Measurements from ENCODE around the gene EVI5L.
A peak's percentile ranks its signal among the peaks of the same experiment; 100 is the strongest.

The EVI5L gene

DNA sequence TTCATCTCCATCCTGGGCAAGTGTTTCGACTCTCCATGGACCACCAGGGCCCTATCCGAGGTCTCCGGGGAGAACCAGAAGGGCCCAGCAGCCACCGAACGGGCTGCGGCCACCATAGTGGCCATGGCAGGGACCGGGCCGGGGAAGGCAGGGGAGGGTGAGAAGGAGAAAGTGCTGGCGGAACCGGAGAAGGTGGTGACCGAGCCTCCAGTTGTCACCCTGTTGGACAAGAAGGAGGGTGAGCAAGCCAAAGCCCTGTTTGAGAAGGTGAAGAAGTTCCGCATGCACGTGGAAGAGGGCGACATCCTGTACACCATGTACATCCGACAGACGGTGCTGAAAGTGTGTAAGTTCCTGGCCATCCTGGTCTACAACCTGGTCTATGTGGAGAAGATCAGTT is 68.9 kb downstream of the EVI5L start:
- no peak for DNase-seq (ENCODE audit: low read depth)

DNA sequence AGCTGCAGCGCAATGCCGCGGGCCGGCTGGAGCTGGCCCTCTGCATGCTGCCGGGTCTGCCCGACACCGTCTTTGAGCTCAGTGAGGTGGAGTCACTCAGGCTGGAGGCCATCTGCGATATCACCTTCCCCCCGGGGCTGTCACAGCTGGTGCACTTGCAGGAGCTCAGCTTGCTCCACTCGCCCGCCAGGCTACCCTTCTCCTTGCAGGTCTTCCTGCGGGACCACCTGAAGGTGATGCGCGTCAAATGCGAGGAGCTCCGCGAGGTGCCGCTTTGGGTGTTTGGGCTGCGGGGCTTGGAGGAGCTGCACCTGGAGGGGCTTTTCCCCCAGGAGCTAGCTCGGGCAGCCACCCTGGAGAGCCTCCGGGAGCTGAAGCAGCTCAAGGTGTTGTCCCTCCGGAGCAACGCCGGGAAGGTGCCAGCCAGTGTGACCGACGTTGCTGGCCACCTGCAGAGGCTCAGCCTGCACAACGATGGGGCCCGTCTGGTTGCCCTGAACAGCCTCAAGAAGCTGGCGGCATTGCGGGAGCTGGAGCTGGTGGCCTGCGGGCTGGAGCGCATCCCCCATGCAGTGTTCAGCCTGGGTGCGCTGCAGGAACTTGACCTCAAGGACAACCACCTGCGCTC is 69.8 kb downstream of the EVI5L start:
- no peak for DNase-seq (ENCODE audit: low read depth)

DNA sequence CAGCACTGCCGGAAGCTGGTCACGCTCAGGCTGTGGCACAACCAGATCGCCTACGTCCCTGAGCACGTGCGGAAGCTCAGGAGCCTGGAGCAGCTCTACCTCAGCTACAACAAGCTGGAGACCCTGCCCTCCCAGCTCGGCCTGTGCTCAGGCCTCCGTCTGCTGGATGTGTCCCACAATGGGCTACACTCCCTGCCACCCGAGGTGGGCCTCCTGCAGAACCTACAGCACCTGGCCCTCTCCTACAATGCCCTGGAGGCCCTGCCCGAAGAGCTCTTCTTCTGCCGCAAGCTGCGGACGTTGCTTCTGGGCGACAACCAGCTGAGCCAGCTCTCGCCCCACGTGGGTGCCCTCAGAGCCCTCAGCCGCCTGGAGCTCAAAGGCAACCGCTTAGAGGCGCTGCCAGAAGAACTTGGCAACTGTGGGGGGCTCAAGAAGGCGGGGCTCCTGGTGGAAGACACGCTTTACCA is 70.4 kb downstream of the EVI5L start:
- DNase-seq (ENCODE audit: low read depth), result no peak

DNA sequence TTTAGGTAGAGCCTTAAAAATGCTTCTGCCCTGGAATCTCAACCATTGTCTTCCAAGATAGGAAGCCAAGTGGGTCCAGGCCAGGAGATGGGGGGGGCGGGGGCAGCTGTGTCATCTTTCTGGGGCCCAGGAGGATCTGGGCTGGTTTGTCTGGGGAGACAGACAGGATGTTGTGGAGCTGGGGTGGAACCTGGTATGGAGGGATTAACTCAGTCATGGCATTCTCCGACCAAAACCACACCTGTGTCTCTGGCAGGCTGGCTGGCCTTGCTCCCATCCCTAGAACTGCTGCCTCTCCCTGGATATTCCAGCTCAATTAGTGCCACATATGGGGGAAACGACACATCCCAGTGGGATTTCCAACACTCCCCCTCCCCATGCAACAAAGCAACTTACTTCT is 70.9 kb downstream of the EVI5L start:
- DNase-seq (ENCODE audit: low read depth), result no peak

DNA sequence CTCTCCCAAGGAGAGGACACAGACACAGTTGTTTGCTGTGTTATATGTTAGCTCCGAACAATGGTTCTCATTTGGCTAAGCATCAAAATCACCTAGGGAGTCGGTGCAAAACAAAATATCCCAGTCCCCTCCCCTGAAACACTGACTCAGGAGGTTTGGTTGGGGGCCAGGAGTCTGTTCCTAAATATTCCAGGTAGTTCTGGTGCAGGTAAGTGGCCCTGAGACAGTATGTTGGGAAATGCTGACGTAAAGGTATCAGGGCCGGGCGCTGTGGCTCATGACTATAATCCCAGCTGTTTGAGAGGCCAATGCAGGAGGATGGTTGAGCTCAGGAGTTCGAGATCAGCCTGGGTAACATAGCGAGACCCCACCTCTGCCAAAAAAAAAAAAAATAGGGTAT is 71.3 kb downstream of the EVI5L start:
- DNase-seq (ENCODE audit: low read depth), result no peak

DNA sequence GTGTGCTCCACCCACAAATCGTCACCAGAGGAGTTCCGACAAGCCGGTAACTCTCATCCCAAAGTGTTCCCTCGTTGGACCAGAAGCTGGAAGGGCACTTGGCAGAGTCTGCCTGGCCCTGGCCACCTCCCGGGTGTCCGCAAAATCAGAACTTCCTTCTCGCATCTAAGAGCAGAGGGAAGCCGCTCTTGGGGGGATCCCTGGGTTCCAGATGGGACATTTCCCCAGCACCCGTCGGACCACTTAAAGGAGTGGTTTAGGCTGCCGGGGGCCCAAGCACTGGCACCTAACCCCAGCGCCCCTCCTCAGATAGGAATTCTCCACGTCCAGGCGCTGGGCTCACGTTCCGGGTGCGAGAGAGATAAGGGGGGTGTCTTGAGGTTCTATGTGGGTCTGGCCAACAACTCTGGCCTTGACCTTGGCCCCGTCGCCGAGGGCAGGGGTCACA is 72.8 kb downstream of the EVI5L start:
- no peak for DNase-seq (ENCODE audit: low read depth)

DNA sequence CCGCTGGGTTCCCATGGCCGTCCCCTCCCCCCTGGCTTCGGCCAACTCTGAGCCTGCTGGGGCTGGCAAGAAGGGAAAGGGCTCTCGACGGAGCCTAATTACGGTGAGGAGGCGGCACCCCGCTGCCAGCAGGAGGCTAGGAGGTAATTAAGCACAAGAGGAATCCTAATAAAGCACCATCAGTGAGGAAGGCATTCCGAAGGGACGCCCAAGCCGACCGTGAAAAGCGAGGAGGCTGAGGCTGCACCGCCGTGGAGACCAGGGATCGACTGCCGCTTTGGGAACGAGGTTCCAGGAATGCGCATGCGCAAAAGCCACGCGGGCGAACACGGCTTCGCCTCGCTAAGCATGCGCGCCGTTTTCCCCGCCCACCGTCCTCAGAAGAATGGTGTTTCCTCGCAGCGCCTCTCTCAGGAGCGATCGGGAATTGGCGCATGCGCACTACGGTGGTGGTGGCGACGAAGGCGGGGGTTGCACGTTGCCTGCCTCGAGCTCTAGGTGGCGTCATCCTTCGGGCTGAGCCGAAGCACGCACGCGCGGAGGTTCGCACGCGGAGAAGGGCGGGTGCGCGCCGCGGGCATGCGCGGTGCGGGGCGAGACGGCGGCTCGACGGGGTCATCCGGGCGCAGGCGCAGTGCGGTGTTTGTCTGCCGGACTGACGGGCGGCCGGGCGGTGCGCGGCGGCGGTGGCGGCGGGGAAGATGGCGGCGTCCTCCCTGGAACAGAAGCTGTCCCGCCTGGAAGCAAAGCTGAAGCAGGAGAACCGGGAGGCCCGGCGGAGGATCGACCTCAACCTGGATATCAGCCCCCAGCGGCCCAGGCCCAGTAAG is 73.4 kb downstream of the EVI5L start, which contains the start of gene MAP2K7:
TSS of gene MAP2K7 (plus strand) at position 634 of the 830 bp plus-strand sequence. CDS start at position 702, 68 bp downstream.
- peak; percentile 100 for DNase-seq (ENCODE audit: low read depth)

DNA sequence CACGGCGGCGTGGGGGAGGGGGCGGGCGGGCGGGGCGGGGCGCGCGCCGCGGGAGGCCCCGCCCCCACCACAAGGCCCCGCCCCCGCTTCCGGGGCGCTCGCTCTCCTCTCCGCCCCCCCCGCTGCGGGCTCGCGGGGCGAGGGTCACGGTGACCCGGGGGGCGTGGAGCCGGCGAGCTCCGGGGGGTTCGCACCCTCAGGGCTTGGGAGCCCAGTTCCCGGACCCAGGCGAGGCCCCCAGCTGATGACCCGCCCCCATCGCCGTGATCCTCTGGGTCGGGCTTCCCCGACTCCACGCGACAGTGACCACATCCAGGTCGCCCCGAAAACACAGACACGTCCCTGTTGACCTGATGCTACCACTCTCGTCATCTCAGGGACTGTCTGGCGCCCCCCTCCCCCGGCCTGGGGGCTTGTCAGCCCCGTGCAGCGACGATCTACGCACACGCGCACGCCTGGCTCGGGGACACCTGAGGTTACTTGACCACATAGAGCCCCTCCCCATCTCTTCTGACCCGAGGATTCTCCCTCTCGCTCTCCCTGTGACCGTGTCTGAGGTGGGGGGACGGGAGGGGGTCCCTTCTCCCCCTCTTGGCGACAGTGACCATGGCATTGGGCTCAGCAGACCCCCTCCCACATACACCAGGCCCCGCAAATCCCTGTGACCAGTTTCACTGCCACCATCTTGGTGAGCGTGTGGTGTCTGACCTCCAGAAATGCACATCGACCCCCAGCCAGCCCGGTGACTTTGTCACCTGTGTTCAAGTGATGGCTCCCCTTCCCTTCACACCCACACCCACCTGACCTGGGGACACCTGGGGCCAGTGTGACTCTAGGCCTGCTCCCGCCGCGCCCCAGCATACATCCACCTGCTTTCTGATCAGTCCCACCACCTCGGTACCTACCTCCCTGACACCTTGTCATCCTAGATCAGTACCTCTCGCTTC is 74.3 kb downstream of the EVI5L start:
- DNase-seq (ENCODE audit: low read depth), result peak; percentile 38

DNA sequence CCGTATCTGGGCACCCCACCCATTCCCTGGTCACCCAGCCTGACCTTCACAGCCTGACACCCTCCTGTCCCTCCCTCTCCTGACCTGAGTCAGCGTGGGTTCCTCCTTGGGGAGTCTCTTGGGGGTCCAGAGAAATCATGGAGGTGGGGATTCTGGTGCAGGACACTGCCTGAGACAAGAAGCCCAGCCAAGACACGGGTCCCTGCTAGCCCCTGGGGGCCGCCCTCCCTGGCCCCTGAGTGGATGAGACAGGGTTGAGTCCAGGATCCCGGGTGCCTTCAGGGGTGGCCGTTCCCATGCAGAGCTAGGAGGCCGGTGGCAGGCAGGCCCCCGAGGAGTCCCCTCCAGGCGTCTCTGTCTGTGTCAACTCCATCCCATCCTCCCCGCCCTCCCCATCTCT is 75.2 kb downstream of the EVI5L start:
- no peak for DNase-seq (ENCODE audit: low read depth)

DNA sequence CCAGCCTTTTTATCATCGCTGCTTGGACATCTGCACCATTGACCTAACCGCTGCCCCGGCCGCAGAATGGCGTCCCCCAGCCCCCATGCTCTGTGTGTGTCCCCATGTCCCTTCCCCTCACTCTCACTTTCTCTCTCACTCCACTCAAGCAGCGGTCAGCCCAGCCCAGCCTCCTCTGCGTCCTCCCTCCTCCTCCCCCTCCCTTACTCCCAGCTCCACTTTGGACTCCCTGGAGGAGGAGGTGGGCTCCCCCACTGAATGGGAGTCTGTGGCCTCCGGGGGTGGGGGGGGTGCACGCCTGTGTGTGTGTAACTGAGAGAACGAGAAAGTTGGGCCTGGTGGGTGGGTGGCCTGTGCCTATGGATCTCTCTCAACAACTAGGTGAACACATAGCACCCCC is 75.8 kb downstream of the EVI5L start:
- no peak for DNase-seq (ENCODE audit: low read depth)

DNA sequence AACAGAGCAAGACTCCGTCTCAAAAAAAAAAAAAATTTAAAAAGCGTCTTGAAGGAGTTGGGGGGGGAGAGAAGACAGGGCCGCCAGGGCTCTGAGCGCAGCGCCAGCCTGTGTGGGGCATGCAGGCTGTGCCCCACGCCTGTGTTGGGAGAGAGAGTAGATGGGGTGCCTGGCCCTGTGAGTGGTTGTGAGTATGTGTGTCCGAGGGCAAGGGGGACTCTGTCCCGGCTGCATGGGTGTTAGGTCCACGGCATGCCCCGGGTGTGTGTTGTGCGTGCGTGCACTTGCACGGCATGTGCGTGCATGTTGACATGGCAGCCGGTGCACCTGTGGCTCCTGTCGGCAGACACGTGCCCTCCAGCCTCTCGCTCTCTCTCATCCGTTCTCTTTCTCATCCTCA is 77.1 kb downstream of the EVI5L start:
- no peak for DNase-seq (ENCODE audit: low read depth)

DNA sequence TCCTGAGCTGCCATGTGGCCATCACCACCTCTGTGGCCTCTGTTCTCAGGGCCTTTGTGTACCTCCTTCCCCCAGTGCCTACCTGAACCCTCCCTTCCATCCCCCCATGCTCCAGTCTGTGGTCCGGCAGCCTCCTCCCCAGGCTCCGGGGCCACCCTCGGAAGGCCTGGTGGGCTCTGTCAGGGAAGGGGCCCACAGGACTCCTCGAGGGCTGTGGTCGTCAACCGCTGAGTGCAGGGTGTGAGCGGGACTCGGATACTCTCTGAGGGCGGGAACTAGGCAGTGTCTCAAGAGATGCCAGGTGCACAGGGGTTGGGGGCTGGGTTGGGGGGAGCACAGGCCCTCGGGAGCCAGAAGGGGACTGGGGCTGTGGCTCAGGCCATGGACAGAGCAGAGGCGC is 77.5 kb downstream of the EVI5L start:
- DNase-seq (ENCODE audit: low read depth), result no peak

DNA sequence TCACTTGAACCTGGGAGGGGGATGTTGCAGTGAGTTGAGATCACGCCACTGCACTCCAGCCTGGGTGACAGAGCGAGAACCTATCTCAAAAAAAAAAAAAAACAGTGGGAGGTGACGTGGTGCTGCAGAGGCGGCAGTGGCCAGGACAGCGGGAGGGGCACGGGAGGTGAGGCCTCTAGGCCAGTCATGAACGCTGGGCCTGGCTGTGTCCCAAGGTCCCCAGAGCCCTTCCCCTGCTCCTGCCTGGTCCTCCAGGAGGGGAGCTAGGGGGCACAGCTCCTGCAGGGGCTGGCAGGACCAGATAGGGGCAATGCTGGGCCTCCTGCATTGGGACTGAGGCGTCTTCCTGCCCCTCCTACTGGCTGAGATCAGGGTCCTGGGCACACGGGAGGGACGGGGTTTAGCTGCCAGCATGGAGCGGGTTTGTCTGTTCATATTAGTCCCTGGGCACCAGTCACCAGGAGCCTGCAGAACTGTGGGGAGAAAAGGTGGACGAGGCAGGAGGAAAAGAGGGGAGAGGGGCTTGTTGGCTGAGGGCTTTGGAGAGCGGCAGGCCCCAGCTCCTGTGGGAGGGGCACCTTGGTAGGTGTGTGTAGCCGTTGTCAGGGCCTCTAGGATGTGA is 78.2 kb downstream of the EVI5L start:
- no peak for DNase-seq (ENCODE audit: low read depth)

DNA sequence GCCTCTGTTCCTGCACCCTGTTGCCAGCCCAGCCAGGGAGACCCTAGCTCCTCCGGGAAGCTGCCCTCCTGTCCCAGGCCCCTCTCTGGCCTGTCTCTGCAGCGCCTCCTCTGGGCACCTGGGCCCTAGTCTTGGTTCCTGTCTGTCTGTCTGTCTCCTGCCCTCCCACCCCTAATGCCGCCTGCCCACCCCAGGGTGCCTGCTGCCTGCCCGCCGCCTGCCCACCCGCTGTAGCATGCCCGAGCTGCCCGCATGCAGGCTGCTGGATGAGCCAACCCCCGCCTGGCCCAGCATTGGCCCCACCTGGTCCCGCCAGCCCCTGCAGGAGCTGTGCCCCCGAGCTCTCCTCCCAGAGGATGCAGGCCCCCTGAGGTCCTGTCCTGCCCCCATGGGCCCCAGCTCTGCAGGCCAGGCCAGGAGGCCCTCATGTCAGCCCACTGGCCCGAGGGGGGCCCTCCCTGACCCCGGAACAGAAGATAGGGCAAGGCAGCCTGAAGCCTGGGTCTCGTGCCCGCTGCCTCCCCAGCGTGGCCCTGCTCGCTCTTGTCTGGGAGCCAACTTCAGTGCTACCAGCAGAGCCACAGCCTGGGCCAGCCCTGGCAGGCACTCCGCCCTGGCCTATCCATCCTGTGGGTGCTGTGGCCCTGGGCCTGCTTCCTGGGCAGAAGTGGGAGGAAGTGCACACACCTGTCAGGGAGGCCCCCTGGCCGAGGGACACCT is 78.9 kb downstream of the EVI5L start:
- DNase-seq (ENCODE audit: low read depth), result no peak

DNA sequence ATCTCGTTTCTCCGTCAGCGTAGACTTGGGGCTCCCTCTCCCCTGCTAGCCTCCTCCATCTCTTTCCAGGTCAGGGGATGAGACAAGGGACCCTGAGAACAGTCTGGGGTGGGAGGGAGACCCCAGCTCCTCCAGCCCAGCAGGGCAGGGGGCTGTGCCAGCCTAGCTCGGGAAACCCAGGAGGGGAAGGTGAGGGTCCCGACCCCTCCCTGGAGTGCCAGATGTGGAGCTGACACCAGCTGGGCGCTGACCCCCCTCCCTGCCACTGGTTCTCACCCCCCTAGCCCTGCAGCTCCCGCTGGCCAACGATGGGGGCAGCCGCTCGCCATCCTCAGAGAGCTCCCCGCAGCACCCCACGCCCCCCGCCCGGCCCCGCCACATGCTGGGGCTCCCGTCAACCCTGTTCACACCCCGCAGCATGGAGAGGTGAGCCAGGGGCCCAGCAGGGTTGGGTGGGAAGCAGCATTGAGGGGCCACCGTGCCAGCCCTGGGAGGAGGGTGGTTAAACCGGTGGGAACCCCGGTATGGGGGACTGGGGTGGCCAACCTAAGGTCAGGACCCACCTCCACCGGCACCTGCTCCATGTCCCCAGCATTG is 79.6 kb downstream of the EVI5L start:
- DNase-seq (ENCODE audit: low read depth), result no peak

DNA sequence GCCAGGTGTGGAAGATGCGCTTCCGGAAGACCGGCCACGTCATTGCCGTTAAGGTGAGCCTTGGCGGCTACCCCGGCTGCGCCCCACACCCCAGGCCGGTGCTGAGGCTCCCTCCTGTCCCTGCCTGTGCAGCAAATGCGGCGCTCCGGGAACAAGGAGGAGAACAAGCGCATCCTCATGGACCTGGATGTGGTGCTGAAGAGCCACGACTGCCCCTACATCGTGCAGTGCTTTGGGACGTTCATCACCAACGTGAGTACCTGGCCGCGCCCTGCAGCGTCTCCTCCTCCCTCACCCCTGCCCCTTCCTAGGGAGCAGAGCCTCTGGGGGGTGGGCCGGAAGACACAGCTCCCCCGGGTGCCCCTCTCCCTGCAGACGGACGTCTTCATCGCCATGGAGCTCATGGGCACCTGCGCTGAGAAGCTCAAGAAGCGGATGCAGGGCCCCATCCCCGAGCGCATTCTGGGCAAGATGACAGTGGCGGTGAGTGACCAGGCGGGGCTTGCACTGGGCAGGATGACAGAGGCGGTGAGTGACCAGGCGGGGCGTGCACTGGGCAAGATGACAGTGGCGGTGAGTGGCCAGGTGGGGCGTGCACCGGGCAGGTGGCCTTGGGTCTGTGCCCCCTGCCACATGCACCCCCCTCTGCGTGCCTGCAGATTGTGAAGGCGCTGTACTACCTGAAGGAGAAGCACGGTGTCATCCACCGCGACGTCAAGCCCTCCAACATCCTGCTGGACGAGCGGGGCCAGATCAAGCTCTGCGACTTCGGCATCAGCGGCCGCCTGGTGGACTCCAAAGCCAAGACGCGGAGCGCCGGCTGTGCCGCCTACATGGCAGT is 80.5 kb downstream of the EVI5L start:
- DNase-seq (ENCODE audit: low read depth), result no peak

DNA sequence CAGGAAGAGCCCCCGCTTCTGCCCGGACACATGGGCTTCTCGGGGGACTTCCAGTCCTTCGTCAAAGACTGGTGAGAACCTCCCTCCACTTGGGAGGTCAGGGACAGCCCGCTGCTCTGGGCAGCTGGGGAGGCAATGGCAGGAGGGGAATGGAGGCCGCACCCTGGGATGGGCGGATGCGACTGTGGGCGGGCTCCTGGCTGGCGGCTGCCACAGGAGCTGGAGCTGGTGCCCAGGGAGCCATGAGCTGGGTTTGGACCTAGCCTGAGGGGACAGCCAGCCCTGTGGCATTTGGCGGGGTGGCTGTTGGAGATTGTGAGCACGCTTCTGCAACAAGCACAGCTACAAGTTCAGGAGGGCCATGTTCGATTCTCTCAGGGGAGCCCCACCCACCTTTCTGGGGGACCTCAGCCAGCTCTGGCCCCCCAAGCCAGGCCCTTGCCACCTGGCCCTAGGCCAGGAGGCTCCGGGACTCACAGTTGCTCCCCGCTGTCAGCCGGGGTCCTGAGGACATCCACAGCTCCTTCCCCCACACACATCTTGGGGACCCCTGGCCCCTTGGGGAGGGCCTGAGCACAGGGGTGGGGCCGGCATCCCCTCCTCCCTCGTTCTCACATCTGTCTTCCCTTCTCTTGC is 81.6 kb downstream of the EVI5L start:
- DNase-seq (ENCODE audit: low read depth), result no peak

DNA sequence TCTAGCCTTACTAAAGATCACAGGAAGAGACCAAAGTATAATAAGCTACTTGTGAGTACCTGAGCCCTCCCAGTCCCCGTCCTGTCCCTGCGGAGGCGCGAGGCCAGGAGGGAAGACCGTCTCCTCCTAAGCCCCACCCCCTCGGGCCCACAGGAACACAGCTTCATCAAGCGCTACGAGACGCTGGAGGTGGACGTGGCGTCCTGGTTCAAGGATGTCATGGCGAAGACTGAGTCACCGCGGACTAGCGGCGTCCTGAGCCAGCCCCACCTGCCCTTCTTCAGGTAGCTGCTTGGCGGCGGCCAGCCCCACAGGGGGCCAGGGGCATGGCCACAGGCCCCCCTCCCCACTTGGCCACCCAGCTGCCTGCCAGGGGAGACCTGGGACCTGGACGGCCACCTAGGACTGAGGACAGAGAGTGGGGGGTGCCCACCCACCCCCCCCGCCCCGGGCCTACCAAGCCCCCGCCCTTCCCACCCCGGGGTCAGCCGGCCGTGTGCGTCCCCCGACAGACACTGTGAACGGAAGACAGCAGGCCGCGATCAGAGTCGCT is 82.2 kb downstream of the EVI5L start:
- DNase-seq (ENCODE audit: low read depth), result no peak

All from stimulated activated CD8-positive, alpha-beta memory T cell treated with anti-CD3 and anti-CD28 coated beads, Interleukin-7, amount 100 ng/mL, for 24 hours (primary cell).